Neural cell (in vitro differentiated cells): Measurements from ENCODE around the gene KRT74.

Experiments
- EP300 ChIP-seq: fragments of 450-650 bp; conservative IDR thresholded peaks from 2 replicates; pipeline ENCODE4 v1.6.1; 2014; ENCODE audit warnings: antibody characterized with exemption, mild to moderate bottlenecking, moderate library complexity; ENCODE audit not compliant: poor library complexity, severe bottlenecking
- EZH2 ChIP-seq: fragments of 200-600, 300-800 bp; shearing (Covaris generic), sonication (generic); IDR thresholded peaks from 2 replicates; pipeline ENCODE4 v1.6.1; 2014; ENCODE audit warnings: antibody characterized with exemption, low read length, borderline replicate concordance, mild to moderate bottlenecking; ENCODE audit not compliant: insufficient read depth, poor library complexity, severe bottlenecking
- MXI1 ChIP-seq: fragments of 450-650 bp; conservative IDR thresholded peaks from 2 replicates; pipeline ENCODE4 v1.6.1; 2014; ENCODE audit warnings: antibody characterized with exemption, mild to moderate bottlenecking; ENCODE audit not compliant: poor library complexity, severe bottlenecking
- RAD21 ChIP-seq: fragments of 450-650 bp; conservative IDR thresholded peaks from 2 replicates; pipeline ENCODE4 v1.6.1; 2014; ENCODE audit warnings: antibody characterized with exemption, mild to moderate bottlenecking, moderate library complexity
- TF ChIP-seq, protein P1 (sequence below): fragments of 450-650 bp; IDR thresholded peaks from 2 replicates; pipeline ENCODE4 v1.5.1; 2014; ENCODE audit warnings: antibody characterized with exemption, mild to moderate bottlenecking, moderate library complexity; ENCODE audit not compliant: poor library complexity, severe bottlenecking

DNA sequence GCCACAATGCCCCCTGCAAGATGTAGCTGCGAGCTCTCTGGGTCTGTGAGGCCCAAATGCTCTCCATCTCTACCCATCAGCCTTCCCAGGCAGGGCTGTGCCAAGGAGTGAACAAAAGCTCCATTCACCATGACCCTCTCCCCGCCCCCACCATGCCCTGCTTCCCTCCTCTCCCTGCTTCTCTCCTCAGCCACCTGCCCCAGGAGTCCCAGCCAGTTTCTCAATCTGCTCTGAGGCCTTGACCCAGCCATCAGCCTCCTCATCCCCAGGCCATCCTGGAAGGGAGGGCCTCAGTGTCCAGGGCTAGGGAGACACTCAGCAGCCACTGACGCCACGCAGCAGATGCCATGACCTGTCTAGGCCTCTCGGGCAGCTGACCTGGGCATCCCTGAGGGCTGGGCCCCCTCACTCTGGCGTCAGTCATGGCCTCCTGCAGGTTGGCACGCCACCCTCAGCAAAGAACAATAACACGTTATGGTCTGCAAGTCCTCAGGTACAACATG lies 45.0 kb downstream of the KRT74 start:
- TF ChIP-seq, protein P1, sequence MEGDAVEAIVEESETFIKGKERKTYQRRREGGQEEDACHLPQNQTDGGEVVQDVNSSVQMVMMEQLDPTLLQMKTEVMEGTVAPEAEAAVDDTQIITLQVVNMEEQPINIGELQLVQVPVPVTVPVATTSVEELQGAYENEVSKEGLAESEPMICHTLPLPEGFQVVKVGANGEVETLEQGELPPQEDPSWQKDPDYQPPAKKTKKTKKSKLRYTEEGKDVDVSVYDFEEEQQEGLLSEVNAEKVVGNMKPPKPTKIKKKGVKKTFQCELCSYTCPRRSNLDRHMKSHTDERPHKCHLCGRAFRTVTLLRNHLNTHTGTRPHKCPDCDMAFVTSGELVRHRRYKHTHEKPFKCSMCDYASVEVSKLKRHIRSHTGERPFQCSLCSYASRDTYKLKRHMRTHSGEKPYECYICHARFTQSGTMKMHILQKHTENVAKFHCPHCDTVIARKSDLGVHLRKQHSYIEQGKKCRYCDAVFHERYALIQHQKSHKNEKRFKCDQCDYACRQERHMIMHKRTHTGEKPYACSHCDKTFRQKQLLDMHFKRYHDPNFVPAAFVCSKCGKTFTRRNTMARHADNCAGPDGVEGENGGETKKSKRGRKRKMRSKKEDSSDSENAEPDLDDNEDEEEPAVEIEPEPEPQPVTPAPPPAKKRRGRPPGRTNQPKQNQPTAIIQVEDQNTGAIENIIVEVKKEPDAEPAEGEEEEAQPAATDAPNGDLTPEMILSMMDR, result no peak
- TF ChIP-seq RAD21 (no peak), EZH2 (no peak), MXI1 (no peak), EP300 (no peak)
